Uterus (tissue), 4 donors: ENCODE data around the gene PNP. TPM values are rescaled to one million over a fixed set of nuclear protein-coding genes. Genes with fewer than 3 reads are reported as not detected.

Experiments
- DNase-seq, 2 donors: peaks; one replicate each; pipeline ENCODE4 v3.0.0-alpha.2; 2019 to 2020
- H3K27ac ChIP-seq, 2 donors: fragments of 200-600 bp; sonication (generic); 1 replicate in 1 of 2; 2 replicates in 1 of 2; pipeline ENCODE4 v1.5.1; 2016 to 2018
- H3K27me3 ChIP-seq, 2 donors: fragments of 200-600 bp; sonication (generic); one replicate each; pipeline ENCODE4 v1.5.1; 2018 to 2019; ENCODE audit warnings: control low read depth in 1 of 2
- H3K36me3 ChIP-seq, 2 donors: fragments of 200-600 bp; sonication (generic); one replicate each; pipeline ENCODE4 v1.5.1; 2019; ENCODE audit warnings: control low read depth in 1 of 2
- H3K4me1 ChIP-seq, 2 donors: fragments of 200-600 bp; sonication (generic); one replicate each; pipeline ENCODE4 v1.5.1; 2018 to 2019; ENCODE audit warnings: control low read depth in 1 of 2
- H3K4me3 ChIP-seq, 2 donors: fragments of 200-600 bp; sonication (generic); 1 replicate in 1 of 2; 2 replicates in 1 of 2; pipeline ENCODE4 v1.5.1; 2018 to 2019; ENCODE audit warnings: mild to moderate bottlenecking in 1 of 2
- H3K9me3 ChIP-seq, 2 donors: fragments of 200-600 bp; sonication (generic); one replicate each; pipeline ENCODE4 v1.5.1; 2019; ENCODE audit warnings: control low read depth in 1 of 2
- CTCF ChIP-seq, 4 experiments: fragments of 200-600 bp in 2 of 4; fragments of 450-650 bp in 2 of 4; sonication (generic) in 2 of 4; IDR thresholded peaks; one replicate each; pipeline ENCODE4 v1.5.1; 2016 to 2019; ENCODE audit warnings: antibody characterized with exemption in 4 of 4, mild to moderate bottlenecking in 2 of 4, moderate library complexity in 1 of 4
- POLR2A ChIP-seq, 2 donors: fragments of 450-650 bp; IDR thresholded peaks; one replicate each; pipeline ENCODE4 v1.6.1; 2016; ENCODE audit warnings: antibody characterized with exemption in 2 of 2, mild to moderate bottlenecking in 1 of 2, moderate library complexity in 1 of 2
- intact Hi-C: fragments of 100-400 bp; cut with DNase I; formaldehyde crosslinking; loops from one replicate; pipeline ENCODE4 v1.15.1; 2023; ENCODE audit warnings: low total_unique reads
- total RNA-seq, 4 donors: library from RNA; depleted of rRNA in 3 of 4; stranded (reverse); fragments of >200 nt in 3 of 4; gene quantifications; one replicate each; pipeline versions ENCODE4 v1.1.0 to v1.2.4, GENCODE V29; 2014 to 2023
- donor health status: DM: yes; HTN: yes; CAD: no.

Gene PNP
- total RNA-seq, 4 donors from 2014 or later: 12.7 to 46.9 (median 14.3) TPM

- peak overlapping the region; percentile 90 for H3K27ac ChIP-seq
- no peaks in the 10 kb centered on the region for H3K36me3 ChIP-seq
- peaks cover 7 to 14% of the 10 kb centered on the region in 2 donors for H3K4me1 ChIP-seq
- TF ChIP-seq POLR2A (IDR thresholded peaks at IDR 0.05) (no peak), CTCF (IDR thresholded peaks at IDR 0.05) (no peak)
- no peaks in the 10 kb centered on the region for H3K9me3 ChIP-seq
- DNase-seq: no peak
- H3K27me3 ChIP-seq: no peaks in the 10 kb centered on the region
- intact Hi-C loops: no loop called here
- H3K4me3 ChIP-seq: peak overlapping the region; percentile 73 to 90
These were observed 13.6 kb upstream of the PNP start for GRCh38 chr14:20455355-20456300.

- DNase-seq: no peak
- H3K36me3 ChIP-seq: no peaks in the 10 kb centered on the region
- intact Hi-C loops: no loop called here
- TF ChIP-seq CTCF (IDR thresholded peaks at IDR 0.05): no peak
- TF ChIP-seq POLR2A (IDR thresholded peaks at IDR 0.05): no peak
- no peaks in the 10 kb centered on the region for H3K27me3 ChIP-seq
- H3K4me1 ChIP-seq: peaks cover 7 to 14% of the 10 kb centered on the region in 2 donors
- no peak overlapping the region for H3K27ac ChIP-seq
- no peaks in the 10 kb centered on the region for H3K9me3 ChIP-seq
- H3K4me3 ChIP-seq: no peak overlapping the region
These were observed 12.2 kb upstream of the PNP start for GRCh38 chr14:20456971-20457370.

- Histone ChIP-seq H3K27me3 (no peaks in the 10 kb centered on the region), H3K4me3 (no peak overlapping the region), H3K27ac (no peak overlapping the region), H3K36me3 (no peaks in the 10 kb centered on the region), H3K4me1 (peaks cover 7 to 14% of the 10 kb centered on the region in 2 donors), H3K9me3 (no peaks in the 10 kb centered on the region)
- TF ChIP-seq POLR2A (IDR thresholded peaks at IDR 0.05): no peak
- TF ChIP-seq CTCF (IDR thresholded peaks at IDR 0.05): no peak
- no peak for DNase-seq
- intact Hi-C loops: no loop called here
These were observed 11.0 kb upstream of the PNP start for GRCh38 chr14:20458031-20458789.

- Histone ChIP-seq H3K36me3 (no peaks in the 10 kb centered on the region), H3K27ac (peak overlapping the region; percentile 89 to 97), H3K4me3 (peak overlapping the region; percentile 85 to 96), H3K4me1 (peaks cover 7 to 8% of the 10 kb centered on the region in 2 donors), H3K9me3 (no peaks in the 10 kb centered on the region), H3K27me3 (no peaks in the 10 kb centered on the region)
- intact Hi-C loops: no loop called here
- TF ChIP-seq POLR2A (IDR thresholded peaks at IDR 0.05) (no peak), CTCF (IDR thresholded peaks at IDR 0.05) (no peak)
- peak in 1 of 2 donors; percentile 31 for DNase-seq
These were observed 8.6 kb upstream of the PNP start for GRCh38 chr14:20460458-20461224.
